Sigmoid colon (tissue), 4 donors: ENCODE measurements around the gene GALNT10.

Experiments used
- CTCF ChIP-seq, 4 experiments: fragments of 450-650 bp in 3 of 4; fragments of 200-600 bp in 1 of 4; IDR thresholded peaks; one replicate each; pipeline ENCODE4 v1.5.1; 2016 to 2019; ENCODE audit warnings: antibody characterized with exemption in 4 of 4, mild to moderate bottlenecking in 3 of 4, moderate library complexity in 2 of 4
- EP300 ChIP-seq, 4 donors: sonication (generic); formaldehyde crosslinking; IDR thresholded peaks; one replicate each; pipeline ENCODE4 v1.6.1; 2017; ENCODE audit warnings: antibody characterized with exemption in 4 of 4
- POLR2A ChIP-seq, 2 donors: fragments of 450-650 bp; IDR thresholded peaks; one replicate each; pipeline ENCODE4 v1.6.1; 2016; ENCODE audit warnings: antibody characterized with exemption in 2 of 2, mild to moderate bottlenecking in 2 of 2, moderate library complexity in 2 of 2
- POLR2AphosphoS5 ChIP-seq, 4 donors: sonication (generic); formaldehyde crosslinking; IDR thresholded peaks; one replicate each; pipeline ENCODE4 v1.6.1; 2017; ENCODE audit warnings: antibody characterized with exemption in 4 of 4

- TF ChIP-seq CTCF (IDR thresholded peaks at IDR 0.05) = no peak
- TF ChIP-seq POLR2A (IDR thresholded peaks at IDR 0.05) = no peak
- no peak for TF ChIP-seq EP300 (IDR thresholded peaks at IDR 0.05)
- no peak for TF ChIP-seq POLR2AphosphoS5 (IDR thresholded peaks at IDR 0.05)
These were observed 220.3 kb downstream of the GALNT10 start for GRCh38 chr5:154410786-154411185.
